ENCODE measurements around the gene CYP1A2. TPM values are rescaled to one million over a fixed set of nuclear protein-coding genes. Genes with fewer than 3 reads are reported as not detected.
A peak's percentile ranks its signal among the peaks of the same experiment; 100 is the strongest.

CYP1A2 gene
- total RNA-seq, 2 donors from 2014 or later = not detected

DNA sequence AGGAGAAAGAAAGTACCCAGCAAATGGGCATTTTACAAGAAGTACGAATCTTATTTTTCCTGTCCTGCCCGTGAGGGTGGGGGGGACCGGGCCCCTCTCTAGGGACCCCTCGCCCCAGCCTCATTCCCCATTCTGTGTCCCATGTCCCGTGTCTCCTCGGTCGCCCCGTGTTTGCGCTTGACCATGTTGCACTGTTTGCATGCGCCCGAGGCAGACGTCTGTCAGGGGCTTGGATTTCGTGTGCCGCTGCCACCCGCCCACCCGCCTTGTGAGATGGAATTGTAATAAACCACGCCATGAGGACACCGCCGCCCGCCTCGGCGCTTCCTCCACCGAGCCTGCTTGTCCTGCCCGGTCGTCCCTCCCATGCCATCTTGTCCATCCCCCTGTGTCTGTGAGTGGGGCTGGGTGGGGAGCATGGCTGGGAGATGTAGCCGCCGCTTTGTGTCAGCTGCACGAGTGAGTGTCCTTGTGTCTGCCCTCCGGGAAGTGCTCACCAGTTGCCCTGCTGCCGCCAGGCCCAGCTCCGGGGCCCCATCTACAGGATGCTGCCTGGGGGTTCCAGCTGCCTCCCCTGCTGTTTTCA, 54.3 kb downstream of the CYP1A2 start:
- Histone ChIP-seq H3K4me1 (peaks cover 0 to 32% of the 10 kb centered on the region in 2 donors), H3K36me3 (peaks cover 39% of the 10 kb centered on the region), H3K27me3 (no peaks in the 10 kb centered on the region), H3K9me3 (no peaks in the 10 kb centered on the region), H3K4me3 (no peak overlapping the region), H3K27ac (no peak overlapping the region)
- TF ChIP-seq, protein P1, sequence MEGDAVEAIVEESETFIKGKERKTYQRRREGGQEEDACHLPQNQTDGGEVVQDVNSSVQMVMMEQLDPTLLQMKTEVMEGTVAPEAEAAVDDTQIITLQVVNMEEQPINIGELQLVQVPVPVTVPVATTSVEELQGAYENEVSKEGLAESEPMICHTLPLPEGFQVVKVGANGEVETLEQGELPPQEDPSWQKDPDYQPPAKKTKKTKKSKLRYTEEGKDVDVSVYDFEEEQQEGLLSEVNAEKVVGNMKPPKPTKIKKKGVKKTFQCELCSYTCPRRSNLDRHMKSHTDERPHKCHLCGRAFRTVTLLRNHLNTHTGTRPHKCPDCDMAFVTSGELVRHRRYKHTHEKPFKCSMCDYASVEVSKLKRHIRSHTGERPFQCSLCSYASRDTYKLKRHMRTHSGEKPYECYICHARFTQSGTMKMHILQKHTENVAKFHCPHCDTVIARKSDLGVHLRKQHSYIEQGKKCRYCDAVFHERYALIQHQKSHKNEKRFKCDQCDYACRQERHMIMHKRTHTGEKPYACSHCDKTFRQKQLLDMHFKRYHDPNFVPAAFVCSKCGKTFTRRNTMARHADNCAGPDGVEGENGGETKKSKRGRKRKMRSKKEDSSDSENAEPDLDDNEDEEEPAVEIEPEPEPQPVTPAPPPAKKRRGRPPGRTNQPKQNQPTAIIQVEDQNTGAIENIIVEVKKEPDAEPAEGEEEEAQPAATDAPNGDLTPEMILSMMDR (IDR thresholded peaks at IDR 0.05) = no peak
- DNase-seq (ENCODE audit: low spot score) = no peak

DNA sequence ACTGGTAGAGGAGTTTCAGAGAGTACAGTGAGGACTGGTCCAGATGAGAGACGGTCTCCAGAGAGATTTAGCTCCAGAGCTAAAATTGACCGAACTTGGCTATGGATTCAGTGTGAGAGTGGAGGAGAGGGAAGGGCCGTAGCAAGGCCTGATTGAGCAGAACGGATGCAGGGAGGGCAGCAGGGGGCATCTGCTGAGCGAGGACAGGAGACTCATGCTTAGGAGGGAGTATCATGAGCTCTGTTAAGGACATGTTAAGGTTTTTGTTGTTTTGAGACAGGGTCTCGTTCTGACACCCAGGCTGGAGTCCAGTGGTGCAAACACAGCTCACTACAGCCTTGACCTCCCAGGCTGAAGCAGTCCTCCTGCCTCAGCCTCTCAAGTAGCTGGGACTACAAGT, 56.3 kb downstream of the CYP1A2 start:
- no peak for DNase-seq (ENCODE audit: low spot score)
- TF ChIP-seq, protein P1 (IDR thresholded peaks at IDR 0.05) = no peak
- Histone ChIP-seq H3K4me1 (peaks cover 0 to 20% of the 10 kb centered on the region in 2 donors), H3K9me3 (no peaks in the 10 kb centered on the region), H3K27ac (peak overlapping the region; percentile 34 to 48), H3K27me3 (no peaks in the 10 kb centered on the region), H3K4me3 (no peak overlapping the region), H3K36me3 (peaks cover 27% of the 10 kb centered on the region)

Small RNA genes lying within 50 kb of the gene (microRNA-seq; reads per million reads assigned to microRNA genes)
- gene MIR4513 (ENCODE audit: borderline number of aligned reads in 2 of 2, borderline replicate concordance in 1 of 2) = 0 reads per million in 2 donors

Other genes starting within 250 kb of the CYP1A2 start
- 1 to 10 TPM; 1.8 to 3.5 TPM for gene ARID3B, start 207.6 kb upstream of the CYP1A2 start, total RNA-seq
- 10 to 100 TPM; 52.8 to 59.2 TPM for gene CLK3, start 133.0 kb upstream of the CYP1A2 start, total RNA-seq
- 1 to 10 TPM; 8.0 to 8.3 TPM for gene EDC3, start 52.8 kb upstream of the CYP1A2 start, total RNA-seq
- 1 to 10 TPM in 1 of 2 donors, not detected in 1; 1.0 TPM for gene CYP1A1, start 23.3 kb upstream of the CYP1A2 start, total RNA-seq
- 10 to 100 TPM; 25.6 to 26.8 TPM for gene CSK, start 33.2 kb downstream of the CYP1A2 start, total RNA-seq
- gene LMAN1L, start 64.0 kb downstream of the CYP1A2 start, total RNA-seq = 10 to 100 TPM; 13.8 to 88.7 TPM
- gene CPLX3, start 77.8 kb downstream of the CYP1A2 start, total RNA-seq = 10 to 100 TPM in 1 of 2 donors, 1 to 10 TPM in 1; 1.1 to 10.8 TPM
- gene ULK3, start 94.3 kb downstream of the CYP1A2 start, total RNA-seq = 10 to 100 TPM; 38.1 to 42.9 TPM
- gene SCAMP2, start 124.5 kb downstream of the CYP1A2 start, total RNA-seq = 10 to 100 TPM; 72.3 to 80.9 TPM
- gene MPI, start 141.2 kb downstream of the CYP1A2 start, total RNA-seq = 100 to 1,000 TPM in 1 of 2 donors, 10 to 100 TPM in 1; 59.3 to 131 TPM
- gene FAM219B, start 158.0 kb downstream of the CYP1A2 start, total RNA-seq = 10 to 100 TPM; 46.9 to 53.3 TPM
- gene COX5A, start 189.2 kb downstream of the CYP1A2 start, total RNA-seq = 100 to 1,000 TPM; 399 to 869 TPM
- gene RPP25, start 207.9 kb downstream of the CYP1A2 start, total RNA-seq = 1 to 10 TPM; 4.3 to 9.4 TPM
- 1 to 10 TPM; 4.0 to 7.5 TPM for gene SCAMP5, start 246.7 kb downstream of the CYP1A2 start, total RNA-seq

All from right atrium auricular region (tissue), 2 donors.